ENCODE results near the gene SH2B2. TPM values are rescaled to one million over a fixed set of nuclear protein-coding genes. Genes with fewer than 3 reads are reported as not detected.

SH2B2 gene
- polyA plus RNA-seq, 1 donor from 2014 or later, result 27.3 TPM

GRCh38 chr7:102296179-102296438 lies 9.4 kb downstream of the SH2B2 start:
- H4K20me1 ChIP-seq (ENCODE audit: insufficient read depth), result peaks cover 9% of the 10 kb centered on the region
- no peaks in the 10 kb centered on the region for H3K9me3 ChIP-seq (ENCODE audit: low read length)
- H3K4me3 ChIP-seq (ENCODE audit: low read length), result no peak overlapping the region
- no peaks in the 10 kb centered on the region for H3K27me3 ChIP-seq (ENCODE audit: insufficient read depth, low read depth, low read length)
- no peaks in the 10 kb centered on the region for H3F3A ChIP-seq (ENCODE audit: insufficient read depth, low read length, poor library complexity, severe bottlenecking)
- H3K9ac ChIP-seq (ENCODE audit: low read length), result no peak overlapping the region
- no peaks in the 10 kb centered on the region for H3K9me2 ChIP-seq (ENCODE audit: insufficient read depth, low read length)
- H3K27ac ChIP-seq (ENCODE audit: low read length), result no peak overlapping the region
- H2AFZ ChIP-seq (ENCODE audit: low read depth, low read length), result no peak overlapping the region
- no peak for TF ChIP-seq TAF1 (IDR thresholded peaks at IDR 0.05; ENCODE audit: low read depth)
- no peak for TF ChIP-seq SMC3 (conservative IDR thresholded peaks at IDR 0.05; ENCODE audit: poor library complexity)
- TF ChIP-seq CTCF (IDR thresholded peaks at IDR 0.05; ENCODE audit: poor library complexity, severe bottlenecking), result no peak
- no peak for TF ChIP-seq RAD21 (conservative IDR thresholded peaks at IDR 0.05)
- no peak for TF ChIP-seq EP300 (conservative IDR thresholded peaks at IDR 0.05; ENCODE audit: poor library complexity, severe bottlenecking)
- TF ChIP-seq REST (IDR thresholded peaks at IDR 0.05; ENCODE audit: borderline replicate concordance), result no peak
- H3K4me2 ChIP-seq (ENCODE audit: low read length), result no peak overlapping the region
- no peaks in the 10 kb centered on the region for H3K36me3 ChIP-seq (ENCODE audit: insufficient read depth, low read length)
- H3K79me2 ChIP-seq (replicated peaks; ENCODE audit: insufficient read depth, low read length), result no peaks in the 10 kb centered on the region

GRCh38 chr7:102296514-102296913 lies 9.8 kb downstream of the SH2B2 start:
- no peaks in the 10 kb centered on the region for H3K79me2 ChIP-seq (replicated peaks; ENCODE audit: insufficient read depth, low read length)
- no peaks in the 10 kb centered on the region for H3K36me3 ChIP-seq (ENCODE audit: insufficient read depth, low read length)
- peaks cover 5% of the 10 kb centered on the region for H4K20me1 ChIP-seq (ENCODE audit: insufficient read depth)
- TF ChIP-seq TAF1 (IDR thresholded peaks at IDR 0.05; ENCODE audit: low read depth) (no peak), RAD21 (conservative IDR thresholded peaks at IDR 0.05) (no peak), EP300 (conservative IDR thresholded peaks at IDR 0.05; ENCODE audit: poor library complexity, severe bottlenecking) (no peak)
- no peaks in the 10 kb centered on the region for H3F3A ChIP-seq (ENCODE audit: insufficient read depth, low read length, poor library complexity, severe bottlenecking)
- no peaks in the 10 kb centered on the region for H3K9me3 ChIP-seq (ENCODE audit: low read length)
- no peak overlapping the region for H3K27ac ChIP-seq (ENCODE audit: low read length)
- no peak overlapping the region for H2AFZ ChIP-seq (ENCODE audit: low read depth, low read length)
- H3K4me2 ChIP-seq (ENCODE audit: low read length), result no peak overlapping the region
- no peak overlapping the region for H3K9ac ChIP-seq (ENCODE audit: low read length)
- no peaks in the 10 kb centered on the region for H3K9me2 ChIP-seq (ENCODE audit: insufficient read depth, low read length)
- no peaks in the 10 kb centered on the region for H3K27me3 ChIP-seq (ENCODE audit: insufficient read depth, low read depth, low read length)
- H3K4me3 ChIP-seq (ENCODE audit: low read length), result no peak overlapping the region

- no peaks in the 10 kb centered on the region for H3F3A ChIP-seq (ENCODE audit: insufficient read depth, low read length, poor library complexity, severe bottlenecking)
- no peaks in the 10 kb centered on the region for H3K9me2 ChIP-seq (ENCODE audit: insufficient read depth, low read length)
- no peaks in the 10 kb centered on the region for H3K36me3 ChIP-seq (ENCODE audit: insufficient read depth, low read length)
- H3K27me3 ChIP-seq (ENCODE audit: insufficient read depth, low read depth, low read length), result no peaks in the 10 kb centered on the region
- no peak overlapping the region for H3K4me2 ChIP-seq (ENCODE audit: low read length)
- no peak overlapping the region for H3K4me3 ChIP-seq (ENCODE audit: low read length)
- H3K27ac ChIP-seq (ENCODE audit: low read length), result no peak overlapping the region
- no peaks in the 10 kb centered on the region for H4K20me1 ChIP-seq (ENCODE audit: insufficient read depth)
- H3K79me2 ChIP-seq (replicated peaks; ENCODE audit: insufficient read depth, low read length), result no peaks in the 10 kb centered on the region
- no peaks in the 10 kb centered on the region for H3K9me3 ChIP-seq (ENCODE audit: low read length)
- no peak overlapping the region for H2AFZ ChIP-seq (ENCODE audit: low read depth, low read length)
- H3K9ac ChIP-seq (ENCODE audit: low read length), result no peak overlapping the region
- no peak for TF ChIP-seq EZH2 (IDR thresholded peaks at IDR 0.05; ENCODE audit: borderline replicate concordance, insufficient read depth, low read length, poor library complexity, severe bottlenecking)
- TF ChIP-seq POLR2AphosphoS5 (IDR thresholded peaks at IDR 0.05), result no peak
- no peak for TF ChIP-seq CTCF (IDR thresholded peaks at IDR 0.05; ENCODE audit: poor library complexity, severe bottlenecking)
- TF ChIP-seq EP300 (conservative IDR thresholded peaks at IDR 0.05; ENCODE audit: poor library complexity, severe bottlenecking), result no peak
- TF ChIP-seq REST (IDR thresholded peaks at IDR 0.05; ENCODE audit: borderline replicate concordance), result no peak
- no peak for TF ChIP-seq RAD21 (conservative IDR thresholded peaks at IDR 0.05)
- TF ChIP-seq TAF1 (IDR thresholded peaks at IDR 0.05; ENCODE audit: low read depth), result no peak
- TF ChIP-seq MXI1 (conservative IDR thresholded peaks at IDR 0.05; ENCODE audit: poor library complexity, severe bottlenecking), result no peak
- no peak for TF ChIP-seq SMC3 (conservative IDR thresholded peaks at IDR 0.05; ENCODE audit: poor library complexity)
Observed at GRCh38 chr7:102297487-102298218, 11.0 kb downstream of the SH2B2 start.

Data from neural cell (in vitro differentiated cells).